Esophagus muscularis mucosa (tissue), 4 donors: ENCODE measurements around the gene SCARF1.

Experiments
- CTCF ChIP-seq, 3 experiments: fragments of 200-600 bp in 2 of 3; fragments of 450-650 bp in 1 of 3; sonication (generic) in 2 of 3; IDR thresholded peaks; one replicate each; pipeline ENCODE4 v1.5.1; 2017 to 2019; ENCODE audit warnings: antibody characterized with exemption in 3 of 3, mild to moderate bottlenecking in 2 of 3, moderate library complexity in 1 of 3
- EP300 ChIP-seq: sonication (generic); formaldehyde crosslinking; IDR thresholded peaks from one replicate; pipeline ENCODE4 v1.6.1; 2017; ENCODE audit warnings: antibody characterized with exemption
- POLR2AphosphoS5 ChIP-seq, 2 donors: sonication (generic); formaldehyde crosslinking; IDR thresholded peaks; one replicate each; pipeline ENCODE4 v1.6.1; 2017; ENCODE audit warnings: antibody characterized with exemption in 2 of 2

- TF ChIP-seq CTCF (IDR thresholded peaks at IDR 0.05) (no peak), EP300 (no peak), POLR2AphosphoS5 (IDR thresholded peaks at IDR 0.05) (no peak)
Observed at GRCh38 chr17:1673041-1673785, 27.7 kb upstream of the SCARF1 start.
